HG02840 (cell line): ENCODE results near the gene SULT1C4.

Source experiments
- ATAC-seq: cut with Tn5 transposase; IDR thresholded peaks from one replicate; pipeline ENCODE4 v1.9.1; 2021; ENCODE audit warnings: mild to moderate bottlenecking, moderate library complexity, moderate number of reproducible peaks; ENCODE audit not compliant: unreplicated experiment, low FRiP score

The SULT1C4 gene

DNA sequence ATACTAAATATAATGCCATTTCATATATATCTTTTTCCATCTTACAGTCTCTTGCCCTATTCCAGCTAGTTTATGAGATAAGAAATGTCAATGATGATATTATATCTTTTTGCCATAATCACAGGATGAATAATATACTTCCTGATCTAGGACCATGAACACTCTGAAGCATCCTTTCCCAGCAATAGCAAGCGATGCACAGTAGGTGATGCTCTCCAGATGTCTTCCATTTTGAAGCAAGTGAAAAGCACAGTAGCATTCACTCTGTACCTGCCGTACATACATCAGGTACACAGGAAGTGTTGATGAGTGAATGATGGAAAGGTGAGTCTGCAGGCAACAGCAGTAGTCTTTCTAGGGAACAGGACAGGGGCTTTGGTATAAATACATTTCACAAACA is 8.6 kb upstream of the SULT1C4 start:
- ATAC-seq = no peak

DNA sequence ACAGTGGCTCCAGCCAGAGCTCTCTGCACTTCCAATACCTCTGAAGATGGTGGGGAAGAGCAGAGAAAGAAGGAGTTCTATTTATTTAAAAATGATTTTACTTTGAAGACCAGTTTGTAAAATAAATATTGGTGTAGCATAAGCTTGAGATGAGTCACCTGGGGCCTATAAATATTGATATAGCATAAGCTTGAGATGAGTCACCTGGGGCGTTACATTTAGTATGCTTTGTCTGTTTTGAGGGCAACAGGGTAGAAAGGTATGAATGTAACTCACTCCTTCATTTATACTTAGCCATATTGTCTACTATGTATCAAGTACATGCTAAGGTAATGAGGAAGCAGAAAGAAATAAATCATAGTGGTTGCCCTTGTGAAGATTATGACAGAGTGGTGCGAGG is 7.7 kb upstream of the SULT1C4 start:
- no peak for ATAC-seq

DNA sequence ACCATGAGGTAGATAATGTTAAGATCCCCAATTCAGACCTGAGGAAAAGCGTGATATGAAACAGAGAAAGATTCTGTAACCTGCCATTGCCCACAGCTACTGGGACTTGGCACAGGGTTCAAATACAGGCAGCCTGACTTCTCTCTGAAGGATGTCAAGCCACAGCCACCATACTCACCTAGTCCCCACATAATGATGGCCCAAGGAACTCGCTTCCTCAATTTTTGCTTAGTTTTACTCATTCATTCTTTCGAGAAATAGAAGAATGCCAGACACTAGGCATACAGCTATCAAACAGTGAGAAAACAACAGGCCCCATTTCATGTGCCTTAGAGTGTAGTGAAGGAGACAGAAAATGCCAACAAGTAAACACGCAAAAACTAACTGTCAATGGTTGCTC is 980 bp upstream of the SULT1C4 start:
- ATAC-seq = no peak

DNA sequence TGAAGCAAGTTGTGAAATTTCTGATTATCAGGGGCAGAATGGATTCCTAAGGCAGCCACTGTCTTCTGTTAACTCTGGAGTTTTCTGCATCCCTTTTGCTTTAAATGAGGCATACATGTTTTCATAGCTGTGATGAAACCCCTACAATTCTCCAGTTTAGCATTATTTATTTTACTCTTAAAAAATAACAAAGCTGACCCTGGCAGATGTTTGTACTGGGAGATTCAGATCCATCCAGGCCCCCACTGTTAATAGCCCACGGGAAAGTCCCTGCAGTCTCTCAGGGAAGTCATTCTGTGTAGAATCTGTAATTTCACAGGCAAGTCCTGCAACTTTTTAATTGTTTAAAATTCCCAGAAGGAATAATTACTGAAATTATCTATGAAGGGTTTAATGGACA is 353 bp upstream of the SULT1C4 start:
- no peak for ATAC-seq

DNA sequence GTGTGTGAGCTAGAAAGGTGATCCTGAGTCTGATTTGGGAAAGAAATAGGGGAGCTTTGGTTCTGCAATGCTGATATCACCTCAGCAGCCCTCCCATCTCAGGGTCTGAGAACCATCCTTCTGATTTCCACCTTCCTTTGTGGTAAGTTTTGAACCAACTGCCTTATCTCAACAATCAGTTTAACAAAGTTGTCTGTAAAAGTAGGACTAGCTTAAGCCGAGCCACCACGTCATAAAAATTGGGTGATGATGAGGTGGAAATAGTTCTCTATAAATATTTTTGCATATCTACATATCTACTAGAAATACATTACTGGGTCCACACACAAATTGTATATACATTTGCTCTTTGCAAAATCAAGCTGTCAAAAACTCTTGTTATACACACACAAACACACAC is 1.1 kb downstream of the SULT1C4 start:
- ATAC-seq = no peak

DNA sequence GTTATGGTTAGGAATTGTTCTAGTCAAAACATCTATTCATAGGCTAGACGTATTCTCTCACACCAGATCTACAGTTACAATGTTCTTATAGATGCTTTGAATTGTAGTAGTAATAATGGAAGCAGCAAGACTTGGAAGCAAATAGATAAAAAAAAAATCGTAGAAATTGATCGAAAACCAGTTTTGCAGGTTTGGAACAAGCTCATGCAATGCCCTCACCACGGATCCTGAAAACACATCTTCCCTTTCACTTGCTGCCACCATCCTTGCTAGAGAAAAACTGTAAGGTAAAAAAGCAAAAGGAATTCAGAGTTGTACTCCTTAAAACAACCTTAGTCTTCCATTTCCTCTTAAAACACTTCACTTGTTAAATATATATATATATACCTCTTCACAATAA is 4.4 kb downstream of the SULT1C4 start:
- ATAC-seq = no peak

DNA sequence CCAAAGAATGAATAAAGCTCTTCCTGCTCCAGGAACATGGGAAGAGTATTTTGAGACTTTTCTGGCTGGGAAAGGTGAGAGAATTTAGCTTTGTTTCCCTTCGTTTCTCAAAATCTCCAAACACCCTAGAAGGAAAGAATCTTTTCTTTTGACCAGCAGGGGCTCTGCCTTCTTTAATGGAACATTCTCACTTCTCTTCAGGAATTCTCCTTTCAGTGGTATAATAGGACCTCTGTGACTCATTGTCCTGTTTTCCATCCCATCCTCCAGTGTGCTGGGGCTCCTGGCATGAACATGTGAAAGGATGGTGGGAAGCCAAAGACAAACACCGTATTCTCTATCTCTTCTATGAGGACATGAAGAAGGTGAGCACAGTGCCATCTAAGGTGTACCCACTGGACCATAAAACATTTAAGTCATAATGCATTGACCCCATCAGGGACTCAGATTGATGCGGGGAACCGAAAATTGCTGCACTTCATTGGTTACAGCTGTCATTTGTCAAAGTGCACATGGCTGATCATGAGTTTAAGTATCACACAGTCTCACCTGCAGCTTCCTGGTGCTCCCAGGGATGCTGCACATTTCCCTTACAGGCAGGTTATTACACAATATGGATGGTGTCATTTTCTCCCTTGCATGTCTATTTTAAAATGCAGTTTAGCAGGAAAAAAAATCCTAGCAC is 5.5 kb downstream of the SULT1C4 start:
- no peak for ATAC-seq

DNA sequence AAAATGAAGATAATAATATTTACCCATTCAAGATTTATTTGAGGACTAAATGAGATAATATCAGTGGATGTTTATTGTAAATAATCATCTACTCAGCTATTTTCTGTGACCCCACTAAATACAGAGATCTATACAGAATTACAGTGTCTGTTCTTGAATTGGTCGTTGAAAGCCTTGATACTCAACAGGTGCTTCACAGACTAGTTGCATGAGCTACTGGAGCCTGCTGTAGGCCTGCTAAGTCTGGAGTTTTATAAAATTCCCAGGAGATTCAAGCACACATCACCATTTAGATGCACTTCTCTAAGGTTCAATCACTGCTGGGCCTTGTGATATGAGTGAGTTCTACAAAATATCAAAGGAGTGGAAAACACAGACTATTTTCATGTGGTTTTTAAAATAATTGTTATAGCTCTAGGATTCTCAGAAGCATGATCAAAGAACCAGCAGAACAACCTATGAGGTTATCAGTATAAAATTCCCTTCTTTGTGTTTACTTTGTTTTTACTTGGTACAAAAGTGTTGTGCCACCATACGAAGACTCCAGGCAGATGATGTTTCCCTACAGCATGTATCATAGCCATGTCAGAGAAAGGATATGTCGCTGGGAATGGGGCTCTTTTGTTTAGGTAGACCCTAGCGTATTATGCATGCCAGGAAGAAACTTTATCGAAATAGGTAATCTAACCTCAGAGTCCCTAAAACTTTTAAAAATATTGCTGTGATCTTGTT is 7.1 kb downstream of the SULT1C4 start:
- no peak for ATAC-seq

DNA sequence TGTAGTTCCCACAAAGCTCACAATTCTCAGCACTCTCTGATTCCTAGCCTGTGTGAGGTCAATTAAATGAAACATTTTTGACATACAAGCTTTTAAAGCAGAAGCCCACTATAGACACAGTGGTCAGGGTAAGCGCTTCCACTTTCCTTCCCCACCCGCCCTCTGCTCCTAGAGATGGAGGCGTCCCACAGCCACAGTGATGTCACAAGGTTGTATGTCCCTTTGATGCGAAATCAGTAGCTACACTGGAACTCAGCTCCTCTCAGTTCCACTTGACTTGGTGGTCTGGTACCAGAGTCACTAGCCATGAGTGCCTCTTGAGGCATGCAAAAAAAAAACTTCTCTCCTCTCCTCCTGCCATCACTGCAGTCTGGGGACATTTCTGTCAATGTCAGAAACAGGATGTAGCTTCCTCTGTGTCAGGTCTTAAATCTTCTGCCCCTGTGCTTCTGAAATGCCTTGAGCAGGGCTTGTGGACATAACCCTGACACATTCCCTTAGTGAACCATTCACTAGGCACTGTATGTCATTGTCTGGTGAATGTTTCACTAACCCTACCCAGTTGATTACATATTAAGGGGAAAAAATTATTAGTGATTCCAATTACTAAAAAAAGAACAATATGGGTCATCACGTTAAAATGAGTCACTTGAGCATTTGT is 7.8 kb downstream of the SULT1C4 start:
- ATAC-seq = peak; percentile 65

DNA sequence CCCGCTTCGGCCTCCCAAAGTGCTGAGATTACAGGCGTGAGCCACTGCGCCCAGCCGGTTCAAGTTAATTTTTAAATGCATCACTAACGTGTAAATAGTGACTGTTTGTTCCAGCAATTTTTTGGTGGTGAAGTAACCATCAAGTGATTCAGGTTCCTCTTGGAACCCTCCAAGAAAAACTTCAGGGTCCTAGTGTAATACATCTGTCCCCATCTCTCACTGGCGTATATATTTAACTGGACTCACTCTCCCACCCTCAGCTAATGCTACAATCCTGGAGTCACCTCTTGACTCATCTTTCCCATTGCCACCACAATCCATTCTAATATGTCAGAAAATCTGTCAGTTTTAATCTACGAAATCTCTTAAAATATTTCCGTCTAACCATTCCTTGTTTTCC is 10.3 kb downstream of the SULT1C4 start:
- no peak for ATAC-seq

DNA sequence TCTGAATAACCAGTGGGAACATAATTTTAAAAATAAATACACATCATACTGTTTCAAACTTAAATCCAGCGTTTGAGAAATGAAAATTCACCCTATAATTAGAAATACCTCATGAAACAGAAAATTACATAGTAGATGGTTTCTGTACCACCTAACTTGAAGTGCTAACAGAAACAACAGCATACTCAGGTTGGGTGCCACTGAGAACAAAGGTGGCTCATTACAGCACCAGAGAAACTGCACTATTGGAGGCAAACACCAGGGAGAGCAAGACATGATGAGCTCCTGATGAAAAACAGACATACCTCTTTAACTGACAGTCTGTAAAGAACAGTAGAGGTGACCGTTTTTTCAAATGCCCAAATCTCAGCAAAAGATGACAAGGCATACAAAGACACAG is 12.6 kb downstream of the SULT1C4 start:
- no peak for ATAC-seq

DNA sequence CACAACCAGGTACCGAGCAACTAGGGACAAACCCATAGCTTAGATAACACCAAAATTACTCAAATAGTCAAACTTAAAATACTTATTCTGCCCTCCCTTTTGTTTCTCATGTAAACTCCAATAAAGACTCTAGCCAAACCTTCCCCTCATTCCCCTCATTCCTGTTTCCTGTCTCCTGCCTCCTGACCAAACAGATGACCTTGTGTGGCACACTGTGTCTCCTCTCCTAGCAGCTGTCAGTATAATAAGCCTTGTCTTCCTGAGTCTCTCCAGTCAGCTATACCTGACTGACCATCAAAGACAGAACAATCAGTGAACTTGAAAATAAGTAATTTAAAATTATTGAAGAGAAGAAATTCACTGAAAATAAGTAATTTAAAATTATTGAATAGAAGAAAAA is 14.3 kb downstream of the SULT1C4 start:
- no peak for ATAC-seq

DNA sequence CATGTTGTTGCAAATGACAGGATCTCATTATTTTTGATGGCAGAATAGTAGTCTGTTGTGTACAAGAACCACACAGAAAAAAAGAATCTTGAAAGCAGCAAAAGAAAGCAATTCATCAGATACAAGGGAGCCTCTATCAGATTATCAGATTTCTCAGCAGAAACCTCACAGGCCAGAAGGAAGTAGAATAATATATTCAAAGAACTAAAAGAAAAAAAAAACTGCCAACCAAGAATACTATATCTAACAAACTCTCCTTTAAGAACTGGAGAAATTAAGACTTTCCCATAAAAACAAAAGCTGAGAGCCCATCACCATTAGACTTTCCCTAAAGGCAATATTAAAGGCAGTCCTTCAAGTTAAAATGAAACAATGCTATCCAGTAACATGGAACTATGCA is 15.4 kb downstream of the SULT1C4 start:
- no peak for ATAC-seq

DNA sequence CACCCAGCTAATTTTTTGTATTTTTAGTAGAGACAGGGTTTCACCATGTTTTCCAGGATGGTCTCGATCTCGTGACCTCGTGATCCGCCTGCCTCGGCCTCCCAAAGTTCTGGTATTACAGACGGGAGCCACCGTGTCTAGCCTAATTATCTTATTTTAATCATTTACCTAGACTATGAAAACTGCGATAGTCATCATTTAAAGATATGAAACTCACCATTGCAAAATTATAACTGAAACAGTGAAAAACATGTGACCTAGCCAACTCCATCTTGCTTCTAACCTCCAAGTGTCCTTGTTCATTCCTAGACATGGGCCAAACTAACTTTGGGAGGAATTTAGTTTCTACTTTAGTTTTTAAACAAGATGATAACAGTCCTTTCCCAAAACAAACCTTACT is 17.4 kb downstream of the SULT1C4 start:
- ATAC-seq = no peak

DNA sequence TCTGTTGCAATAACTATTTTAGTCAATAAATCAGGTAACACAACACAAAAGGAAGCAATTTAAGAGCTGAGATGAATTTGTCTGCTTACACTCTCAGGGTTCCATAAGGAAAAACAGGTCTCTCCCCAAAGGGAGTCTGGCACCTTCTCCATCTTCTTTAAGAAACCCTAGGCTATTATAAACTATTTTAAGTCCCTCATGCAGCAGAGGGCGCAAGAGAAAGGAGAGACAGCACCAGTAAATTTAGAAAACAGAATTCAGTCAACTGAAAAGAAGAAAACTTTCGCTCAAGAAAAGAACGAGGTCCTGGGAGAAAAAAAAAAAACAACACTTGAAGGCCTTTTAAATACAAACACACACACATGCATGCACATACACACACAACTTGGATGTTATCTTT is 19.1 kb downstream of the SULT1C4 start:
- no peak for ATAC-seq

DNA sequence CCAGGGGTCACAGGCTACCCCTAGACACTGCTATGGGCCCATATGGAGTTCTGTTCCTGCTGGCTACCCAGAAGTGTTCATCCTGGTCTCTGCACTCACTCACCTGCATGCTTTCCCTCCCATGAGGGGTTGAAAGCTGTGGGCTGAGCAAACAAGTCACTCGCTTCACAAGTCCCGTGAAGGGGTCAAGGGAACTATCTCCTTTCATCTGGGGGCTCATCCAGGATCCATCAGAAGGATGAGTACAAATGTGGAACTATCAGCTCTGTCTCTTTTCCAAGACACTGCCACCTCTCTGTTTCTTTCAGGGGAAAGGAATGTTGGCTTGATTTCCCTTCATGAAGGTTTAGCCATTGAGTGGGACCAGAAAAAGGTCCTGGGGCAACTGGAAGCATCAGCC is 21.7 kb downstream of the SULT1C4 start:
- no peak for ATAC-seq

DNA sequence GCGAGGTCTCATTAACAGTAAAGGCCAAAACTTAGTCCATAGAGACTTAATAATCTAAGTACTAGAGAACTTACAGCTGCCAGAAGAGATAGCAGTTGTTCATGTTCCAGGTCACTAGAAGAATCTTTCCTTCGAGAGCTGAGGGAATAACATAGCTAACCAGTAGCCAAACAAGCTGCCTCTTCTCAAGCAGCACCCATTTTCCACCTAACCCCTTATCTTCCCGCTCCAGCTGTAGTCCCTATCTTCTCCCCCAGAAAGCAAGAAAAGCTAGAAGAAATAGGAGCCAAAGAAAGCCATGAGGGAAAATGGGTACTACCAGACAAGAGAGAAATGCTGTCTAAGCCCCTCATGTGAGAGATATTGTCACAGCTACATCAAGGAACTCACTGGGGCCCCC is 24.0 kb downstream of the SULT1C4 start:
- no peak for ATAC-seq

DNA sequence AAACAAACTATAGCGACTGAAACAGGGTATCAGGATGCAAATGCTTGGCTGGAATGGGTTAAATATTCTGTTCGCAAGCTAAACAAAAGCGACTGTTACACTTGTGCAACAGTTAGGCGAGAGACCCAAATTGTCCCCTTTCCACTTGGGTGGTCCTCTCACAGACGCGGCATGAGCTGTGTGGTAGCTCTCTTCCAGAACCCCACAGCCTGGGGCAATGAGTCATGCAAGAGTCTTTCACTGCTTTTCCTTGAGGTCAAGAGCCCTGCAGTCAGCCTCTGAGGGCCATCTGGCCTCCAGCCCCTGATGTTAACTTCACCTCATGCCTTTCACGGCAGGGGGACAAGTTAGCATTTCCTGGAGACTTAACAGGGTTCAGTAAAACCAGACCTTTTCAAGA is 25.7 kb downstream of the SULT1C4 start:
- ATAC-seq = no peak

DNA sequence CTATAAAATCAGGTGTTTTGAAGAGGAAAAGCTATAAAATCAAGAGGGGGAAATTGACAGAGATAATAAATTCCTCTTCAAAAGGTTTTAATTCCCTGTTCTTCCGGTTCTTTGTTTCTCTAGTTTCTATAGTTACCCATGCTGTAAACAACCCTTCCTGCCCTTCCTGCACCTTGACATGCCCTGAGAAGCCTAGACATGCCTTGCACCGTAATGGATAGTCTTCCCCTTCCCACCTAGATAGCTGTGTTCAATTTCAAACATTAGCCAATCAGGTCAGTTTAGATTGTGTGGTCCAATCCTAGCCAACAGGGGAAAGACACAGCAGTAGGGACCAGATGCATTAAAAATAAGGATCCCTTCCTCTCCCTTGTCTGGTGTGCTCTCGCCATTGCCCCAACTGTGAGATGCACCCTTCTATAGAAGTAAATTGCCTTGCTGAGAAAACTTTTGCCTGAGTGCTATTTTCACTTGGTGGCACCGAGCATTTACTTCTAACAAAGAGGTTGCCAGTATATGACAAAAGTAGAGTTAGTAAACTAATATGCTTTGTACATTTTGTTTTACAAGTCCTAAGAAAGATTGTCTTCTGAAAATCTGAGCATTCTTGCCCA is 27.1 kb downstream of the SULT1C4 start:
- no peak for ATAC-seq

DNA sequence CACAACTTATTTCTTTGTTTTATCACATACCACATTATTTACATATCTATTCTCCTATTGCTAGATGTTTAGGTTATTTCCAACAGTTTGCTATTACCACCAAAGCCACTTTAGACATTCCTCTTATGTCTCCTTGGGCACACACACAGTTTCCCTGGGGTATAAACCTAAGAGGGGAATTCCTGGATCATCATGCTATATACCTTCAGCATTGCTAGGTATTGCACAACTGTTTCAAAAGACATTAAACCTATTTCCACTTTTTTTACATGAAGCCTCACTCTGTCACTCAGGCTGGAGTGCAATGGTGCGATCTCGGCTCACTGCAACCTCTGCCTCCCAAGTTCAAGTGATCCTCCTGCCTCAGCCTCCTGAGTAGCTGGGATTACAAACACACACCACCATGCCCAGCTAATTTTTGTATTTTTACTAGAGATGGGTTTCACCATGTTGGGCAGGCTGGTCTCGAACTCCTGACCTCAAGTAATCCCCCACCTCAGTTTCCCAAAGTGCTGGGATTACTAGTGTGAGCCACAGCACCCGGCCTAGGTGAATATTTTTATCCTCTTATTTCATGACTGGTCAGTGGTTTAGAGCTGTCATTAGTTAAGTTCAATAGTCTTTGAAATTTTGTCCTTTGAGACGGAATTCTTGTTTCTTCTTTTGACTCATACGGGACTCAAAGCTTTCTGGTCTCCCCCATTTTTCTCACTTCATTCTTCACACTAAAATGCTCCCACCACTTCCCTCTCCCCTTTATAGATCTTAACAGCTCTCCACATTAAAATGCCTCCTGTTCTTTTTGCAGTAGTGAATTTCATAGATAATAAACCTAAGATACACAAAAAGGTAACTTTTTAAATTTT is 30.3 kb downstream of the SULT1C4 start:
- ATAC-seq = no peak

DNA sequence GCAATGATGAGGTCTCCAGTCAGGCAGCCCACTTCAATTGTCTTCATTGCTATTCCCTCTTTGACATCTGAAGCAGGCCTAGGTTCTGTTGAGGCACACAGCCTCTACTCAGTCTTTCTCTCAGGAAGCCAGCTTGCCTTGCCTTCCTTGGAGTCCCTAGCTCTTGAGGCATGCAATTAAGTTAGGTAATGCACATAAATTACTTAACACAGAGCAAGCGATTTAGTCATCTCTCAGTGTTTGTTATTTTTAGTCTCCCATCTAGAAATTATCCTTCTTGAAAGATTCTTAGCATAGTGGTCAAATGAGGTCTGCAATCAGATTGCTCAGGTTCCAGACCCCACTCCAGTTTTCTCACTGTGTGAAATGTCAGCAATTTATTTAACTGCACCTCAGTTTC is 32.0 kb downstream of the SULT1C4 start:
- no peak for ATAC-seq
